IMR-90 (cell line): Measurements from ENCODE around the gene FNDC3B. TPM values are rescaled to one million over a fixed set of nuclear protein-coding genes. Genes with fewer than 3 reads are reported as not detected.

Experiments used
- ATAC-seq: fragments of 200-7000 bp; cut with Tn5 transposase; 2 replicates; pipeline ENCODE4 v1.9.1; 2020; ENCODE audit warnings: low read depth, mild to moderate bottlenecking, moderate library complexity
- BruUV-seq: library from RNA; stranded (reverse); fragments of 400-500 nt; replicated peaks from 2 replicates; lab custom pipeline; 2021; lab: Mats Ljungman, UMichigan
- CTCF ChIA-PET: fragments of 300-600 bp; formaldehyde crosslinking; extraction: SDS; loops from one replicate; lab custom pipeline; 2021; ENCODE audit warnings: antibody characterized with exemption; lab: Yijun Ruan, JAX
- POLR2A ChIA-PET: fragments of 300-600 bp; sonication (Branson Sonifier 250); formaldehyde crosslinking; loops from one replicate; lab custom pipeline; 2022; ENCODE audit warnings: antibody characterized with exemption; ENCODE audit not compliant: unreplicated experiment; lab: Charles Lee
- DNase-seq: peaks from one replicate; pipeline ENCODE4 v3.0.0; 2013
- H2AFZ ChIP-seq: replicated peaks from 2 replicates; pipeline ENCODE3; 2013; ENCODE audit warnings: low read length, mild to moderate bottlenecking; ENCODE audit not compliant: poor library complexity
- H2AK5ac ChIP-seq: 2 replicates; pipeline ENCODE4 v1.6.1; 2013; ENCODE audit warnings: low read depth, low read length, inconsistent platforms
- H2AK9ac ChIP-seq: replicated peaks from 2 replicates; pipeline ENCODE3; 2013; ENCODE audit warnings: mild to moderate bottlenecking, low read depth, low read length, moderate library complexity; ENCODE audit not compliant: poor library complexity
- H2BK120ac ChIP-seq: 2 replicates; pipeline ENCODE4 v1.6.1; 2013; ENCODE audit warnings: low read depth, low read length, inconsistent platforms
- H2BK15ac ChIP-seq: 3 replicates; pipeline ENCODE4 v1.6.1; 2013; ENCODE audit warnings: low read depth, low read length, inconsistent platforms
- H2BK20ac ChIP-seq: 2 replicates; pipeline ENCODE4 v1.6.1; 2013; ENCODE audit warnings: low read depth, mild to moderate bottlenecking, inconsistent platforms, low read length, moderate library complexity
- H2BK5ac ChIP-seq: 2 replicates; pipeline ENCODE4 v1.6.1; 2013; ENCODE audit warnings: mild to moderate bottlenecking, low read depth, low read length, inconsistent platforms; ENCODE audit not compliant: poor library complexity, severe bottlenecking
- H3K14ac ChIP-seq: replicated peaks from 2 replicates; pipeline ENCODE4 v1.6.1; 2013; ENCODE audit warnings: low read depth, low read length, inconsistent platforms
- H3K18ac ChIP-seq: 2 replicates; pipeline ENCODE4 v1.6.1; 2013; ENCODE audit warnings: low read depth, low read length, control low read depth
- H3K23ac ChIP-seq: 2 replicates; pipeline ENCODE4 v1.6.1; 2013; ENCODE audit warnings: low read depth, low read length, inconsistent platforms
- H3K27ac ChIP-seq: 2 replicates; pipeline ENCODE4 v1.5.1; 2013; ENCODE audit warnings: mild to moderate bottlenecking, control low read depth, low read length; ENCODE audit not compliant: insufficient read depth
- H3K27me3 ChIP-seq: 2 replicates; pipeline ENCODE4 v1.6.1; 2013; ENCODE audit warnings: low read length; ENCODE audit not compliant: control insufficient read depth, insufficient read depth
- H3K36me3 ChIP-seq: 2 replicates; pipeline ENCODE4 v1.6.1; 2013; ENCODE audit warnings: low read length, mixed read lengths; ENCODE audit not compliant: control insufficient read depth, insufficient read depth
- H3K4ac ChIP-seq: 2 replicates; pipeline ENCODE4 v1.6.1; 2013; ENCODE audit warnings: low read depth, low read length, inconsistent platforms
- H3K4me1 ChIP-seq: 2 replicates; pipeline ENCODE4 v1.6.1; 2013; ENCODE audit warnings: low read length, mixed read lengths; ENCODE audit not compliant: control insufficient read depth, insufficient read depth
- H3K4me2 ChIP-seq: 2 replicates; pipeline ENCODE4 v1.6.1; 2013; ENCODE audit warnings: low read depth, mild to moderate bottlenecking, control low read depth, low read length, moderate library complexity
- H3K4me3 ChIP-seq: 2 replicates; pipeline ENCODE4 v1.5.1; 2013; ENCODE audit warnings: low read depth, mild to moderate bottlenecking, control low read depth, low read length, moderate library complexity; ENCODE audit not compliant: insufficient read depth
- H3K56ac ChIP-seq: 2 replicates; pipeline ENCODE4 v1.6.1; 2013; ENCODE audit warnings: low read length, inconsistent platforms; ENCODE audit not compliant: insufficient read depth; ENCODE audit errors: extremely low read depth
- H3K79me1 ChIP-seq, 2 experiments: 2 replicates each; pipeline ENCODE4 v1.6.1; 2013; ENCODE audit warnings: low read length in 2 of 2, inconsistent platforms in 1 of 2, low read depth in 1 of 2
- H3K9ac ChIP-seq: 2 replicates; pipeline ENCODE4 v1.6.1; 2013; ENCODE audit warnings: low read depth, low read length, control low read depth
- H3K9me1 ChIP-seq: 2 replicates; pipeline ENCODE4 v1.6.1; 2013; ENCODE audit warnings: low read length, inconsistent platforms; ENCODE audit not compliant: insufficient read depth
- H3K9me3 ChIP-seq: 2 replicates; pipeline ENCODE4 v1.6.1; 2013; ENCODE audit warnings: low read length; ENCODE audit not compliant: control insufficient read depth, insufficient read depth
- H4K20me1 ChIP-seq: 2 replicates; pipeline ENCODE4 v1.6.1; 2013; ENCODE audit warnings: low read length, inconsistent platforms; ENCODE audit not compliant: insufficient read depth
- H4K5ac ChIP-seq: 2 replicates; pipeline ENCODE4 v1.6.1; 2013; ENCODE audit warnings: mild to moderate bottlenecking, low read depth, low read length, control low read depth
- H4K8ac ChIP-seq, 2 experiments: 2 replicates each; pipeline ENCODE4 v1.6.1; 2013; ENCODE audit warnings: low read depth in 2 of 2, low read length in 2 of 2, control low read depth in 1 of 2, inconsistent platforms in 1 of 2
- H4K91ac ChIP-seq: 2 replicates; pipeline ENCODE4 v1.6.1; 2013; ENCODE audit warnings: low read depth, low read length, inconsistent platforms; ENCODE audit not compliant: insufficient read depth
- BHLHE40 ChIP-seq: fragments of 150-350 bp; IDR thresholded peaks from 2 replicates; pipeline ENCODE4 v1.6.1; 2016; ENCODE audit warnings: mild to moderate bottlenecking, low read depth, low read length
- CEBPB ChIP-seq: IDR thresholded peaks from 2 replicates; pipeline ENCODE4 v1.6.1; 2012; ENCODE audit warnings: low read depth, low read length, improper control_type of control experiment
- CHD1 ChIP-seq: IDR thresholded peaks from 2 replicates; pipeline ENCODE4 v1.6.1; 2012; ENCODE audit warnings: low read depth, low read length, improper control_type of control experiment
- FOS ChIP-seq: fragments of 150-350 bp; IDR thresholded peaks from 2 replicates; pipeline ENCODE4 v1.6.1; 2016; ENCODE audit warnings: low read depth, low read length
- MAFK ChIP-seq: IDR thresholded peaks from 2 replicates; pipeline ENCODE4 v1.6.1; 2012; ENCODE audit warnings: low read depth, low read length, improper control_type of control experiment
- MAZ ChIP-seq: IDR thresholded peaks from 2 replicates; pipeline ENCODE4 v1.6.1; 2012; ENCODE audit warnings: low read depth, mild to moderate bottlenecking, low read length, improper control_type of control experiment, moderate library complexity, borderline replicate concordance
- MXI1 ChIP-seq: IDR thresholded peaks from 2 replicates; pipeline ENCODE4 v1.6.1; 2012; ENCODE audit warnings: low read depth, mild to moderate bottlenecking, low read length, moderate library complexity, borderline replicate concordance
- NFE2L2 ChIP-seq: fragments of 150-350 bp; IDR thresholded peaks from 2 replicates; pipeline ENCODE4 v1.6.1; 2016; ENCODE audit warnings: low read depth, mild to moderate bottlenecking, low read length
- POLR2A ChIP-seq: IDR thresholded peaks from 2 replicates; pipeline ENCODE4 v1.6.1; 2012; ENCODE audit warnings: mild to moderate bottlenecking, low read depth, low read length
- RAD21 ChIP-seq: IDR thresholded peaks from 2 replicates; pipeline ENCODE4 v1.6.1; 2012; ENCODE audit warnings: low read length, improper control_type of control experiment
- RCOR1 ChIP-seq: IDR thresholded peaks from 2 replicates; pipeline ENCODE4 v1.6.1; 2012; ENCODE audit warnings: mild to moderate bottlenecking, low read length, improper control_type of control experiment; ENCODE audit not compliant: insufficient replicate concordance
- RFX5 ChIP-seq: IDR thresholded peaks from 2 replicates; pipeline ENCODE4 v1.8.0; 2012; ENCODE audit warnings: low read depth, mild to moderate bottlenecking, low read length, moderate library complexity
- SMC3 ChIP-seq: fragments of 150-350 bp; IDR thresholded peaks from 2 replicates; pipeline ENCODE4 v1.6.1; 2016; ENCODE audit warnings: low read depth, mild to moderate bottlenecking, antibody characterized with exemption, low read length, moderate library complexity
- WGBS, 2 experiments: methylation state at CpG; one replicate each; pipeline versions ENCODE4 v1.1.5 to v1.1.7; 2013; ENCODE audit warnings: missing lambda C conversion rate in 2 of 2; ENCODE audit not compliant: insufficient read length in 1 of 2; ENCODE audit errors: extremely low coverage in 2 of 2; 5-methylcytosine and 5-hydroxymethylcytosine counted together
- dilution Hi-C: fragments of 300-500 bp; cut with HindIII; formaldehyde crosslinking; loops from one replicate; pipeline ENCODE4 v1.14.3; 2018; ENCODE audit warnings: low sequenced_read_pairs; ENCODE audit not compliant: unreplicated experiment
- in situ Hi-C: fragments of 300-500 bp; cut with MboI; formaldehyde crosslinking; loops from 3 replicates; pipeline ENCODE4 v1.14.3; 2019; ENCODE audit warnings: low sequenced_read_pairs, inconsistent platforms, mixed read lengths
- intact Hi-C: fragments of 100-400 bp; cut with micrococcal nuclease; formaldehyde crosslinking; loops from 2 replicates; pipeline ENCODE4 v1.10.0; 2022
- polyA plus RNA-seq, 3 experiments: library from polyadenylated mRNA; depleted of rRNA; stranded (reverse); fragments of >200 nt; gene quantifications; 2 replicates each; pipeline ENCODE4 v1.2.3, GENCODE V29; 2012; ENCODE audit warnings: low replicate concordance in 1 of 3
- total RNA-seq: library from RNA; depleted of rRNA; stranded (reverse); fragments of >200 nt; gene quantifications from 2 replicates; pipeline ENCODE4 v1.2.3, GENCODE V29; 2012
- TF ChIP-seq, protein P1 (sequence below): conservative IDR thresholded peaks from 2 replicates; pipeline ENCODE4 v1.5.1; 2012; ENCODE audit warnings: mild to moderate bottlenecking, low read depth, low read length, improper control_type of control experiment
- TF ChIP-seq, protein P2 (sequence below): fragments of 150-350 bp; IDR thresholded peaks from 2 replicates; pipeline ENCODE4 v1.6.1; 2016; ENCODE audit warnings: low read depth, mild to moderate bottlenecking, low read length, moderate library complexity, borderline replicate concordance
- TF ChIP-seq, protein P3 (sequence below): fragments of 150-350 bp; IDR thresholded peaks from 2 replicates; pipeline ENCODE4 v1.6.1; 2017; ENCODE audit warnings: mild to moderate bottlenecking, antibody characterized with exemption, low read length, low read depth

FNDC3B gene
- total and polyA plus RNA-seq, 2 of the 4 experiments (the other 2 are of a cell fraction): 23.9 to 150 TPM

DNA sequence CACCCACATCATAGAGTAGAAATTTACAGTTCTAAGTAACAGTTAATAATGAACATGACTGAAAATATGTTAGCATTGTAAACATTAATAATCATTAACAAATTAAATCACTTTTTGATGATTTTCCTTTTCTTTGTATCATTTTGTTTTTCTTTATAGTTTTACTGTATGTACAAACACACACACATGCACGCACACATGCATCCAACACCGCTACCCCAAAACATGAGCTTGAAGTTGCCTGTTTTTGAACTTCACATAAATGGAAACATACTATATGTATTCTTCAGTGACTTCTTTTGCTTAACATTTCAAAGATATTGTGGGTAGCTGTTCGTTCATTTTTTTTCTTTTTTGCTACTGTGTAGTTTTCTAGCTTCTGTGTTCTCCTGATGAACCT, 123.9 kb downstream of the FNDC3B start:
- Histone ChIP-seq H4K5ac (no peak overlapping the region), H2AFZ (no peak overlapping the region), H3K27me3 (no peaks in the 10 kb centered on the region), H3K79me1 (peaks cover 38 to 69% of the 10 kb centered on the region in 2 experiments), H3K18ac (no peak overlapping the region), H4K8ac (no peak overlapping the region), H2AK5ac (no peak overlapping the region), H2BK5ac (no peak overlapping the region), H4K20me1 (peaks cover 76% of the 10 kb centered on the region), H3K4ac (no peak overlapping the region), H2AK9ac (no peak overlapping the region), H4K91ac (no peak overlapping the region), H2BK15ac (no peak overlapping the region), H3K9me1 (peaks cover 17% of the 10 kb centered on the region), H3K36me3 (peaks cover 1% of the 10 kb centered on the region; the same call in 1 of the 2 replicates), H3K4me2 (no peak overlapping the region), H3K56ac (no peak overlapping the region), H2BK120ac (no peak overlapping the region), H3K4me3 (no peak overlapping the region), H2BK20ac (no peak overlapping the region), H3K27ac (no peak overlapping the region), H3K23ac (no peak overlapping the region), H3K4me1 (peaks cover 11% of the 10 kb centered on the region), H3K9ac (no peak overlapping the region), H3K14ac (no peak overlapping the region), H3K9me3 (no peaks in the 10 kb centered on the region)
- ChIA-PET POLR2A (no interaction called here), CTCF (no interaction called here)
- ATAC-seq: no peak
- no peak for DNase-seq
- intact Hi-C loops: no loop called here
- TF ChIP-seq CHD1 (no peak), POLR2A (no peak), CEBPB (no peak), SMC3 (no peak), FOS (no peak), MXI1 (no peak), MAZ (no peak), RFX5 (no peak), RAD21 (no peak), BHLHE40 (no peak), NFE2L2 (no peak), RCOR1 (no peak), MAFK (no peak)
- TF ChIP-seq, protein P1, sequence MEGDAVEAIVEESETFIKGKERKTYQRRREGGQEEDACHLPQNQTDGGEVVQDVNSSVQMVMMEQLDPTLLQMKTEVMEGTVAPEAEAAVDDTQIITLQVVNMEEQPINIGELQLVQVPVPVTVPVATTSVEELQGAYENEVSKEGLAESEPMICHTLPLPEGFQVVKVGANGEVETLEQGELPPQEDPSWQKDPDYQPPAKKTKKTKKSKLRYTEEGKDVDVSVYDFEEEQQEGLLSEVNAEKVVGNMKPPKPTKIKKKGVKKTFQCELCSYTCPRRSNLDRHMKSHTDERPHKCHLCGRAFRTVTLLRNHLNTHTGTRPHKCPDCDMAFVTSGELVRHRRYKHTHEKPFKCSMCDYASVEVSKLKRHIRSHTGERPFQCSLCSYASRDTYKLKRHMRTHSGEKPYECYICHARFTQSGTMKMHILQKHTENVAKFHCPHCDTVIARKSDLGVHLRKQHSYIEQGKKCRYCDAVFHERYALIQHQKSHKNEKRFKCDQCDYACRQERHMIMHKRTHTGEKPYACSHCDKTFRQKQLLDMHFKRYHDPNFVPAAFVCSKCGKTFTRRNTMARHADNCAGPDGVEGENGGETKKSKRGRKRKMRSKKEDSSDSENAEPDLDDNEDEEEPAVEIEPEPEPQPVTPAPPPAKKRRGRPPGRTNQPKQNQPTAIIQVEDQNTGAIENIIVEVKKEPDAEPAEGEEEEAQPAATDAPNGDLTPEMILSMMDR: no peak
- TF ChIP-seq, protein P2, sequence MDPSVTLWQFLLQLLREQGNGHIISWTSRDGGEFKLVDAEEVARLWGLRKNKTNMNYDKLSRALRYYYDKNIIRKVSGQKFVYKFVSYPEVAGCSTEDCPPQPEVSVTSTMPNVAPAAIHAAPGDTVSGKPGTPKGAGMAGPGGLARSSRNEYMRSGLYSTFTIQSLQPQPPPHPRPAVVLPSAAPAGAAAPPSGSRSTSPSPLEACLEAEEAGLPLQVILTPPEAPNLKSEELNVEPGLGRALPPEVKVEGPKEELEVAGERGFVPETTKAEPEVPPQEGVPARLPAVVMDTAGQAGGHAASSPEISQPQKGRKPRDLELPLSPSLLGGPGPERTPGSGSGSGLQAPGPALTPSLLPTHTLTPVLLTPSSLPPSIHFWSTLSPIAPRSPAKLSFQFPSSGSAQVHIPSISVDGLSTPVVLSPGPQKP: no peak
- TF ChIP-seq, protein P3, sequence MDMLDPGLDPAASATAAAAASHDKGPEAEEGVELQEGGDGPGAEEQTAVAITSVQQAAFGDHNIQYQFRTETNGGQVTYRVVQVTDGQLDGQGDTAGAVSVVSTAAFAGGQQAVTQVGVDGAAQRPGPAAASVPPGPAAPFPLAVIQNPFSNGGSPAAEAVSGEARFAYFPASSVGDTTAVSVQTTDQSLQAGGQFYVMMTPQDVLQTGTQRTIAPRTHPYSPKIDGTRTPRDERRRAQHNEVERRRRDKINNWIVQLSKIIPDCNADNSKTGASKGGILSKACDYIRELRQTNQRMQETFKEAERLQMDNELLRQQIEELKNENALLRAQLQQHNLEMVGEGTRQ: no peak
- in situ Hi-C loops: no loop called here
- BruUV-seq: no TSS peak
- WGBS, 2 experiments: no CpG with 5 or more reads among the region's 3 CpGs
- dilution Hi-C loops: no loop called here
